WERI-Rb-1 (cell line): ENCODE results near the gene ARHGAP22.
A peak's percentile ranks its signal among the peaks of the same experiment; 100 is the strongest.

Experiments
- DNase-seq: peaks from one replicate; pipeline ENCODE4 v3.0.0-alpha.2; 2020
- H3K27ac ChIP-seq: fragments of 250-450 bp; sonication (Bioruptor Pico); 2 replicates; pipeline ENCODE4 v1.5.1; 2020; ENCODE audit warnings: mild to moderate bottlenecking, moderate library complexity
- H3K27me3 ChIP-seq: fragments of 250-450 bp; sonication (Bioruptor Pico); 2 replicates; pipeline ENCODE4 v1.5.1; 2021; ENCODE audit warnings: mild to moderate bottlenecking, low read depth, moderate library complexity; ENCODE audit not compliant: insufficient read depth, severe bottlenecking
- H3K36me3 ChIP-seq: fragments of 250-450 bp; sonication (Bioruptor Pico); 2 replicates; pipeline ENCODE4 v1.5.1; 2020; ENCODE audit warnings: mild to moderate bottlenecking, moderate library complexity
- H3K4me3 ChIP-seq: 2 replicates; pipeline ENCODE4 v1.5.1; 2011; ENCODE audit warnings: low read depth, mild to moderate bottlenecking, control low read depth, low read length
- H3K9me3 ChIP-seq: fragments of 250-450 bp; sonication (Bioruptor Pico); 2 replicates; pipeline ENCODE4 v1.5.1; 2021; ENCODE audit warnings: mild to moderate bottlenecking, moderate library complexity; ENCODE audit not compliant: severe bottlenecking
- CTCF ChIP-seq: IDR thresholded peaks from 2 replicates; pipeline ENCODE4 v1.5.1; 2011; ENCODE audit warnings: low read depth, mild to moderate bottlenecking, control low read depth, inconsistent platforms, low read length

Gene ARHGAP22

GRCh38 chr10:48634984-48635557 is 30.2 kb upstream of the ARHGAP22 start:
- Histone ChIP-seq H3K36me3 (no peaks in the 10 kb centered on the region), H3K27ac (no peak overlapping the region), H3K9me3 (no peaks in the 10 kb centered on the region), H3K4me3 (no peak overlapping the region), H3K27me3 (no peaks in the 10 kb centered on the region)
- no peak for DNase-seq
- TF ChIP-seq CTCF: no peak

- DNase-seq: no peak
- H3K27ac ChIP-seq: no peak overlapping the region
- H3K9me3 ChIP-seq: peaks cover 4% of the 10 kb centered on the region
- H3K27me3 ChIP-seq: no peaks in the 10 kb centered on the region
- no peak overlapping the region for H3K4me3 ChIP-seq
- H3K36me3 ChIP-seq: no peaks in the 10 kb centered on the region
- no peak for TF ChIP-seq CTCF
Observed at GRCh38 chr10:48634198-48634983, 29.5 kb upstream of the ARHGAP22 start.

GRCh38 chr10:48633381-48634197 is 28.7 kb upstream of the ARHGAP22 start:
- Histone ChIP-seq H3K27me3 (no peaks in the 10 kb centered on the region), H3K9me3 (peaks cover 10% of the 10 kb centered on the region), H3K27ac (no peak overlapping the region), H3K36me3 (no peaks in the 10 kb centered on the region), H3K4me3 (no peak overlapping the region)
- no peak for TF ChIP-seq CTCF
- no peak for DNase-seq

GRCh38 chr10:48632166-48632565 is 27.3 kb upstream of the ARHGAP22 start:
- H3K36me3 ChIP-seq: no peaks in the 10 kb centered on the region
- DNase-seq: no peak
- TF ChIP-seq CTCF: no peak
- no peaks in the 10 kb centered on the region for H3K27me3 ChIP-seq
- H3K27ac ChIP-seq: no peak overlapping the region
- H3K4me3 ChIP-seq: no peak overlapping the region
- peaks cover 11% of the 10 kb centered on the region for H3K9me3 ChIP-seq

- peak; percentile 74 for DNase-seq
- Histone ChIP-seq H3K4me3 (no peak overlapping the region), H3K27ac (peak overlapping the region; percentile 72), H3K27me3 (no peaks in the 10 kb centered on the region), H3K9me3 (peaks cover 11% of the 10 kb centered on the region), H3K36me3 (no peaks in the 10 kb centered on the region)
- no peak for TF ChIP-seq CTCF
Observed at GRCh38 chr10:48627984-48628609, 23.2 kb upstream of the ARHGAP22 start.
